ENCODE measurements around the gene VKORC1. TPM values are rescaled to one million over a fixed set of nuclear protein-coding genes. Genes with fewer than 3 reads are reported as not detected.

The VKORC1 gene
- total RNA-seq, 4 donors from 2014 or later = 20.1 to 35.9 (median 32.9) TPM

GRCh38 chr16:31072540-31073141, 22.0 kb downstream of the VKORC1 start:
- TF ChIP-seq CTCF (IDR thresholded peaks at IDR 0.05 in 4 of 5, conservative IDR thresholded peaks at IDR 0.05 in 1 of 5) (no peak), POLR2A (IDR thresholded peaks at IDR 0.05) (no peak)
- no peaks in the 10 kb centered on the region for H3K9me3 ChIP-seq
- H3K4me1 ChIP-seq = peaks cover 24 to 30% of the 10 kb centered on the region in 2 donors
- H3K27me3 ChIP-seq = no peaks in the 10 kb centered on the region
- no peak for ATAC-seq
- intact Hi-C loops (cut with DNase I; ENCODE audit: low total_unique reads) = loop anchor here (2.0 to 5.0 kb wide), 4 partner anchors 85 to 1075 kb away; partner anchors contain the start of genes FBRS, HIRIP3, HSD3B7 and INO80E
- no peak for DNase-seq
- peak overlapping the region; percentile 95 to 100 (median 96) for H3K4me3 ChIP-seq
- in situ Hi-C loops (cut with MboI; ENCODE audit: low sequenced_read_pairs in 4 of 4) = no loop called here
- H3K27ac ChIP-seq = peak overlapping the region; percentile 97 to 99 (median 99)
- peaks cover 0 to 16% of the 10 kb centered on the region in 2 donors for H3K36me3 ChIP-seq

GRCh38 chr16:31071861-31072260, 22.7 kb downstream of the VKORC1 start:
- Histone ChIP-seq H3K36me3 (peaks cover 0 to 8% of the 10 kb centered on the region in 2 donors), H3K9me3 (no peaks in the 10 kb centered on the region), H3K4me1 (peaks cover 24 to 30% of the 10 kb centered on the region in 2 donors), H3K4me3 (peak overlapping the region in 1 of 4 donors; percentile 96), H3K27ac (peak overlapping the region in 3 of 4 donors; percentile 97 to 99 (median 99)), H3K27me3 (no peaks in the 10 kb centered on the region)
- in situ Hi-C loops (cut with MboI; ENCODE audit: low sequenced_read_pairs in 4 of 4) = no loop called here
- TF ChIP-seq CTCF (IDR thresholded peaks at IDR 0.05 in 4 of 5, conservative IDR thresholded peaks at IDR 0.05 in 1 of 5) = no peak
- no peak for TF ChIP-seq POLR2A (IDR thresholded peaks at IDR 0.05)
- ATAC-seq (no peak), DNase-seq (no peak)
- intact Hi-C loops (cut with DNase I; ENCODE audit: low total_unique reads) = loop anchor here (2.0 to 5.0 kb wide), 4 partner anchors 85 to 1075 kb away; partner anchors contain the start of genes FBRS, HIRIP3, HSD3B7 and INO80E

- H3K4me3 ChIP-seq = no peak overlapping the region
- no peaks in the 10 kb centered on the region for H3K27me3 ChIP-seq
- H3K4me1 ChIP-seq = peaks cover 10 to 24% of the 10 kb centered on the region in 2 donors
- DNase-seq = no peak
- H3K9me3 ChIP-seq = no peaks in the 10 kb centered on the region
- TF ChIP-seq POLR2A (IDR thresholded peaks at IDR 0.05) (no peak), CTCF (IDR thresholded peaks at IDR 0.05 in 4 of 5, conservative IDR thresholded peaks at IDR 0.05 in 1 of 5) (no peak)
- H3K36me3 ChIP-seq = peaks cover 0 to 9% of the 10 kb centered on the region in 2 donors
- no peak overlapping the region for H3K27ac ChIP-seq
- in situ Hi-C loops (cut with MboI; ENCODE audit: low sequenced_read_pairs in 4 of 4) = no loop called here
- intact Hi-C loops (cut with DNase I; ENCODE audit: low total_unique reads) = no loop called here
- ATAC-seq = no peak
Measured at GRCh38 chr16:31067342-31067741, 27.3 kb downstream of the VKORC1 start.

- Histone ChIP-seq H3K27ac (peak overlapping the region; percentile 51 to 78 (median 57)), H3K4me3 (no peak overlapping the region), H3K27me3 (no peaks in the 10 kb centered on the region), H3K9me3 (no peaks in the 10 kb centered on the region), H3K4me1 (peaks cover 3 to 11% of the 10 kb centered on the region in 2 donors), H3K36me3 (peaks cover 0 to 30% of the 10 kb centered on the region in 2 donors)
- DNase-seq (peak; percentile 38 to 83), ATAC-seq (peak; percentile 90 to 98)
- in situ Hi-C loops (cut with MboI; ENCODE audit: low sequenced_read_pairs in 4 of 4) = no loop called here
- intact Hi-C loops (cut with DNase I; ENCODE audit: low total_unique reads) = no loop called here
- TF ChIP-seq POLR2A (IDR thresholded peaks at IDR 0.05) (no peak), CTCF (IDR thresholded peaks at IDR 0.05 in 4 of 5, conservative IDR thresholded peaks at IDR 0.05 in 1 of 5) (no peak)
Measured at GRCh38 chr16:31064882-31065461, 29.6 kb downstream of the VKORC1 start.
